ENCODE results near the gene PTPRG. TPM values are rescaled to one million over a fixed set of nuclear protein-coding genes. Genes with fewer than 3 reads are reported as not detected.

The PTPRG gene
- total RNA-seq, 1 experiment from 2014 or later, result 69.3 TPM

DNA sequence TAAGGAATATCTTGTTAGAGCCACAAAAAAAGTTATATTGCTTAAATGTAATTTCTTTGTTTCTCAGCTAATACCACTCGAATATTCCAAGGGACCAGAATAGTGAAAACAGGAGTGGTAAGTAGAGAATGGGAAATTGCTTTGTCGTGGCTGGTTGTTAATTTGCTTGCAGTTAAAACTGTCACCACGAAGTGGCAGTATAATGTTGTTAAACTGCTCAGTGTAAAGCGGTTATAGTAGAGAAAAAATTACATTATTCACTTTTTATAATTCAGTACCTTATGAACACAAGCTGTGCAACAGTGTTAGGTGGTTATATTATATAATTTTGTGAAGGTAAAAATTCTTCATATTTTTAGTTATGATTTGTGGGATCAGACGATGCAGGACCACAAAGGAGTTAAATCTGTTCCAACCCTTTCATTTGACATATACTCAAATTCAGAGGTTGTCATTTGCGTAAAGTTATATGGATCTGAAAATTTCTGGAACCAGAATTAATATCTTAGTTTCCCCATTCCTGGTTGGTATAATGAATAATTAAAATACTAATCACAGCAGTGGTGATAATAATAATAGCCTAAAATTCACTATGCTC is 640.2 kb downstream of the PTPRG start:
- Histone ChIP-seq H3K4me2 (ENCODE audit: insufficient read depth, insufficient read length, low read length) (no peak overlapping the region), H3K79me1 (ENCODE audit: insufficient read depth, low read depth, low read length, poor library complexity, severe bottlenecking) (no peaks in the 10 kb centered on the region), H4K20me1 (ENCODE audit: control insufficient read depth, insufficient read depth, insufficient read length) (no peaks in the 10 kb centered on the region), H4K91ac (ENCODE audit: insufficient read length, low read depth, low read length) (no peak overlapping the region), H4K5ac (ENCODE audit: insufficient read length, low read depth, low read length) (no peak overlapping the region), H3K14ac (ENCODE audit: insufficient read depth, low read length) (no peak overlapping the region), H3K27ac (ENCODE audit: insufficient read length, low read depth, low read length) (no peak overlapping the region), H3K4me1 (ENCODE audit: insufficient read depth, low read length) (no peaks in the 10 kb centered on the region), H2BK5ac (ENCODE audit: insufficient read length, low read length) (no peak overlapping the region), H2BK20ac (ENCODE audit: low read depth, low read length, poor library complexity, severe bottlenecking) (no peak overlapping the region), H4K8ac (replicated peaks; ENCODE audit: insufficient read length, low read depth, low read length) (no peak overlapping the region), H3K56ac (ENCODE audit: insufficient read length, low read depth, low read length) (no peak overlapping the region), H3K18ac (ENCODE audit: insufficient read length, low read depth, low read length) (no peak overlapping the region), H2AK5ac (ENCODE audit: insufficient read length, low read length) (no peak overlapping the region), H3K23me2 (ENCODE audit: insufficient read length, low read depth, low read length, poor library complexity, severe bottlenecking) (no peaks in the 10 kb centered on the region), H3K79me2 (ENCODE audit: insufficient read depth, low read length) (no peaks in the 10 kb centered on the region), H2BK120ac (ENCODE audit: low read depth, low read length, poor library complexity, severe bottlenecking) (no peak overlapping the region), H2BK15ac (ENCODE audit: low read depth, low read length) (no peak overlapping the region), H3K23ac (ENCODE audit: insufficient read length, low read depth, low read length) (no peak overlapping the region), H3K9me3 (ENCODE audit: control insufficient read depth, low read depth, low read length) (no peaks in the 10 kb centered on the region), H3K27me3 (ENCODE audit: insufficient read depth, low read length) (no peaks in the 10 kb centered on the region), H3K9ac (ENCODE audit: extremely low read depth, insufficient read length, low read length) (no peak overlapping the region), H3T11ph (ENCODE audit: low read length) (no peak overlapping the region), H2BK12ac (ENCODE audit: insufficient read length, low read depth, low read length) (no peak overlapping the region), H2AFZ (ENCODE audit: low read length) (no peak overlapping the region), H3K4ac (ENCODE audit: low read depth, low read length) (no peak overlapping the region)
- Mint-ChIP-seq H3K27ac (no peak overlapping the region), H3K9me3 (no peaks in the 10 kb centered on the region), H3K27me3 (ENCODE audit: low read depth) (no peaks in the 10 kb centered on the region), H3K4me3 (no peak overlapping the region), H3K36me3 (ENCODE audit: insufficient read depth in 1 of 3, low read depth in 3 of 3) (peaks cover 28 to 40% (median 36%) of the 10 kb centered on the region in 3 experiments), H3K4me1 (no peaks in the 10 kb centered on the region)
- WGBS (ENCODE audit: extremely low coverage, insufficient read length, low lambda C conversion rate), result no CpG with 5 or more reads among the region's 6 CpGs
- DNase-seq, result no peak
- TF ChIP-seq, protein P1, sequence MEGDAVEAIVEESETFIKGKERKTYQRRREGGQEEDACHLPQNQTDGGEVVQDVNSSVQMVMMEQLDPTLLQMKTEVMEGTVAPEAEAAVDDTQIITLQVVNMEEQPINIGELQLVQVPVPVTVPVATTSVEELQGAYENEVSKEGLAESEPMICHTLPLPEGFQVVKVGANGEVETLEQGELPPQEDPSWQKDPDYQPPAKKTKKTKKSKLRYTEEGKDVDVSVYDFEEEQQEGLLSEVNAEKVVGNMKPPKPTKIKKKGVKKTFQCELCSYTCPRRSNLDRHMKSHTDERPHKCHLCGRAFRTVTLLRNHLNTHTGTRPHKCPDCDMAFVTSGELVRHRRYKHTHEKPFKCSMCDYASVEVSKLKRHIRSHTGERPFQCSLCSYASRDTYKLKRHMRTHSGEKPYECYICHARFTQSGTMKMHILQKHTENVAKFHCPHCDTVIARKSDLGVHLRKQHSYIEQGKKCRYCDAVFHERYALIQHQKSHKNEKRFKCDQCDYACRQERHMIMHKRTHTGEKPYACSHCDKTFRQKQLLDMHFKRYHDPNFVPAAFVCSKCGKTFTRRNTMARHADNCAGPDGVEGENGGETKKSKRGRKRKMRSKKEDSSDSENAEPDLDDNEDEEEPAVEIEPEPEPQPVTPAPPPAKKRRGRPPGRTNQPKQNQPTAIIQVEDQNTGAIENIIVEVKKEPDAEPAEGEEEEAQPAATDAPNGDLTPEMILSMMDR (conservative IDR thresholded peaks at IDR 0.05), result peak; percentile 81
